Activated T-cell treated with anti-CD3 and anti-CD28 coated beads, Interleukin-2, amount 50 U/mL, for 24 hours (primary cell): Measurements from ENCODE around the gene MFAP4.

Experiments used
- DNase-seq: peaks from one replicate; pipeline ENCODE4 v3.0.0-alpha.2; 2020
- H3K27ac Mint-ChIP-seq: 2 replicates; pipeline ENCODE4 v1.8.0; 2020; ENCODE audit warnings: mild to moderate bottlenecking, mixed read lengths
- H3K27me3 Mint-ChIP-seq: 2 replicates; pipeline ENCODE4 v1.8.0; 2020; ENCODE audit warnings: mixed read lengths
- H3K36me3 Mint-ChIP-seq: 2 replicates; pipeline ENCODE4 v1.8.0; 2020; ENCODE audit warnings: low read depth, mixed read lengths
- H3K4me1 Mint-ChIP-seq: 2 replicates; pipeline ENCODE4 v1.8.0; 2020; ENCODE audit warnings: low read depth, mixed read lengths
- H3K4me3 Mint-ChIP-seq: 2 replicates; pipeline ENCODE4 v1.8.0; 2020; ENCODE audit warnings: mild to moderate bottlenecking, moderate library complexity, mixed read lengths
- H3K9me3 Mint-ChIP-seq: 2 replicates; pipeline ENCODE4 v1.8.0; 2020; ENCODE audit warnings: mixed read lengths

MFAP4 gene

DNA sequence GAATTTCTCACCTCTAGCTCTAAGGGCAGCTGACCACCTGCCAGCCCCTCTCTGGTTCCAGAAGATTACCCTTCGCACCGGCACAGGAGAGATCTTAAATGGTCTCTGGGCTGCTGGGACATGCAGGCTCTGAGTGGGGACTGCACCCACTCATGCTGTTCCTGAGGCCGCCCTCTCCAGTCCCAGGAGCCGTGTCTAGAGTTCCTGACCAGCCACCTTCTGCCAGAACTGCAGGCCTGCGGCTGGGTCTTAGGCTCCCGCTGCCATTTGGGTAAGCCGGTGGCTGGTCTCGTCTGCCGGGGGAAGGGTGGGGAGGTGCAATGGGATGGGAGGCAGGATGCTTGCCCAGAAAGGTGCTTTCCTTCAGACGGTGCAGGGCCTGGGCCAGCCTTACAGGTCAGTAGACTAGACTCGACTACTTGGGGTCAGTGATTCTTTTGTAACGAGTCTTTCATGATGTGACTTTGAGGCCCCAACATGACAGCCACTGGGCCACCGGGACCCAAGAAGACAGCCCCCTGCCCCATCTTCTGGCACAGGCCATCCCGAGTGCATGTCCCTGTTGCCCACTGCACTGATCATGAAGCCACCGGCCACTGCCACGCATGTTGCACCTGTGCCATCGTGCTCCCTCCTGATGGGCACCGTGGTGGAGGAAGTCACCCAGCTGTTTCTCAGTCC lies 50.9 kb downstream of the MFAP4 start:
- DNase-seq = no peak
- H3K27ac Mint-ChIP-seq = no peak overlapping the region
- no peak overlapping the region for H3K4me3 Mint-ChIP-seq
- peaks cover 40% of the 10 kb centered on the region for H3K27me3 Mint-ChIP-seq
- no peaks in the 10 kb centered on the region for H3K9me3 Mint-ChIP-seq
- H3K4me1 Mint-ChIP-seq = peaks cover 4% of the 10 kb centered on the region
- no peaks in the 10 kb centered on the region for H3K36me3 Mint-ChIP-seq

DNA sequence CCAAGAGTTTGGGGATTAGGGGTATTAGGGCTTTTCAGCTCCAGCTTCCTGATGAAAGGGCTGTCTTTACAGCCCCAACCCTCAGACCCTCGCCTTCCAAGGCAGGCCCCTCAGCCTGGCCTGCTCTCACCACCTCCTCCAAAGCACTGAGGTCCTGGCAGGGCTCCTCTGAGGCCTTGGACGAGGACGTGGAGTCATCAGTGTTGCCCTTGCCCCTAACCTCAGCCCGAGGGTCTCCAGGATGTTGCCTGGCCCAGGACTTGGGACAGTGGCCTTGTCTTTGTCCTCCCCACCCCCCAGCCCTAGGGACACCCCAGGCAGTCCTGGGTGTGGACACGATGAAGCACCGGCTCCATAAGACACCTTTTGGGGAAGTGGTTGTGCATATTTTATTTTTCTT lies 52.7 kb downstream of the MFAP4 start:
- no peak overlapping the region for H3K27ac Mint-ChIP-seq
- no peaks in the 10 kb centered on the region for H3K9me3 Mint-ChIP-seq
- peaks cover 33% of the 10 kb centered on the region for H3K27me3 Mint-ChIP-seq
- no peaks in the 10 kb centered on the region for H3K36me3 Mint-ChIP-seq
- DNase-seq = no peak
- peaks cover 4% of the 10 kb centered on the region for H3K4me1 Mint-ChIP-seq
- H3K4me3 Mint-ChIP-seq = no peak overlapping the region

DNA sequence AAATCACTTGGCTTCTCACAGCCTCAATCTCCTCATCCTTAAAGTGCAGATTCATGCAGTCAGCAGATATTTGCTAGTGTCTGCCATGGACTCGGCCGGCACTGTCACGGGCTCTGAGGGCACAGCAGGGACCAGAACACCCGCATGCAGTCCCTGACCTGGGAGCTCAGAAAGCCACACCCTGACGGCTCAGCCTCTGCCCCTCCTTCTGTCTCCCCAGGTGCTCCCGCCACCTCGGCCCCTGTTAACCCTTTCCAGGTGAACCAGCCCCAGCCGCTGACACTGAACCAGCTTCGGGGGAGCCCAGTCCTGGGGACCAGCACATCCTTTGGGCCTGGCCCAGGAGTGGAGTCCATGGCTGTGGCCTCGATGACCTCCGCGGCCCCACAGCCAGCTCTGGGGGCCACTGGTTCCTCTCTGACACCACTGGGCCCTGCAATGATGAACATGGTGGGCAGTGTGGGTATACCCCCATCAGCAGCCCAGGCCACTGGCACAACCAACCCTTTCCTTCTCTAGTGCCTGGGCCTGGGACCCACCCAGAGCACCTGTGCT lies 53.2 kb downstream of the MFAP4 start:
- Mint-ChIP-seq H3K27ac (no peak overlapping the region), H3K4me1 (peaks cover 4% of the 10 kb centered on the region), H3K27me3 (peaks cover 29% of the 10 kb centered on the region), H3K36me3 (no peaks in the 10 kb centered on the region), H3K9me3 (no peaks in the 10 kb centered on the region), H3K4me3 (no peak overlapping the region)
- DNase-seq = no peak
